H1 (cell line): ENCODE measurements around the gene CHEK2. TPM values are rescaled to one million over a fixed set of nuclear protein-coding genes. Genes with fewer than 3 reads are reported as not detected.

Source experiments
- CTCF ChIA-PET: fragments of 300-600 bp; sonication (Branson Sonifier 250); formaldehyde crosslinking; loops from one replicate; lab custom pipeline; 2021; ENCODE audit not compliant: partially characterized antibody; lab: Charles Lee
- POLR2A ChIA-PET: fragments of 300-600 bp; sonication (Branson Sonifier 250); formaldehyde crosslinking; loops from one replicate; lab custom pipeline; 2021; ENCODE audit warnings: inconsistent platforms; ENCODE audit not compliant: partially characterized antibody; lab: Charles Lee
- DNase-seq, 2 experiments: peaks; one replicate each; pipeline versions ENCODE4 v3.0.0 to v3.0.0-alpha.2; 2010 to 2022; ENCODE audit warnings: low spot score in 2 of 2, low read depth in 1 of 2, mixed read lengths in 1 of 2
- FAIRE-seq: peaks from 2 replicates; lab custom pipeline; 2011; peaks lifted over from hg19 to GRCh38; lab: Jason Lieb, UNC
- H2AFZ ChIP-seq: 2 replicates; pipeline ENCODE4 v1.8.1; 2012; ENCODE audit warnings: low read length, inconsistent platforms
- H2AK5ac ChIP-seq: 2 replicates; pipeline ENCODE4 v1.6.1; 2013; ENCODE audit warnings: low read depth, low read length
- H2BK120ac ChIP-seq: replicated peaks from 2 replicates; pipeline ENCODE3; 2013; ENCODE audit warnings: low read depth, low read length, inconsistent platforms
- H2BK12ac ChIP-seq: 2 replicates; pipeline ENCODE4 v1.6.1; 2013; ENCODE audit warnings: low read depth, low read length
- H2BK15ac ChIP-seq: 2 replicates; pipeline ENCODE4 v1.6.1; 2013; ENCODE audit warnings: low read length
- H2BK20ac ChIP-seq: 2 replicates; pipeline ENCODE4 v1.6.1; 2013; ENCODE audit warnings: low read length
- H2BK5ac ChIP-seq: 2 replicates; pipeline ENCODE4 v1.6.1; 2013; ENCODE audit warnings: low read depth, low read length
- H3K14ac ChIP-seq: 2 replicates; pipeline ENCODE4 v1.6.1; 2013; ENCODE audit warnings: inconsistent platforms; ENCODE audit not compliant: insufficient read length
- H3K18ac ChIP-seq: 2 replicates; pipeline ENCODE4 v1.6.1; 2013; ENCODE audit warnings: low read length; ENCODE audit errors: extremely low read depth
- H3K23ac ChIP-seq: 2 replicates; pipeline ENCODE4 v1.6.1; 2013; ENCODE audit warnings: inconsistent platforms; ENCODE audit not compliant: insufficient read length
- H3K23me2 ChIP-seq: 2 replicates; pipeline ENCODE4 v1.6.1; 2013; ENCODE audit warnings: low read depth, low read length
- H3K27ac ChIP-seq: 2 replicates; pipeline ENCODE4 v1.6.1; 2011; ENCODE audit warnings: low read depth, low read length, inconsistent platforms
- H3K27me3 ChIP-seq, 4 experiments: replicated peaks in 1 of 4; 1 replicate in 1 of 4; 2 replicates in 3 of 4; pipeline versions ENCODE4 v1.6.1 to v1.8.1; 2011 to 2013; ENCODE audit warnings: low read length in 3 of 4, mild to moderate bottlenecking in 3 of 4, inconsistent platforms in 2 of 4, mixed read lengths in 2 of 4, moderate library complexity in 1 of 4; ENCODE audit not compliant: control insufficient read depth in 3 of 4, insufficient read depth in 3 of 4; ENCODE audit errors: extremely low read depth in 1 of 4
- H3K36me3 ChIP-seq, 4 experiments: 2 replicates each; pipeline versions ENCODE4 v1.6.1 to v1.8.1; 2011 to 2013; ENCODE audit warnings: mild to moderate bottlenecking in 4 of 4, low read length in 3 of 4, moderate library complexity in 2 of 4, control low read depth in 1 of 4, inconsistent platforms in 1 of 4; ENCODE audit not compliant: insufficient read depth in 4 of 4, control insufficient read depth in 2 of 4
- H3K4ac ChIP-seq: replicated peaks from 2 replicates; pipeline ENCODE3; 2013; ENCODE audit warnings: low read length, low read depth, mixed read lengths, inconsistent platforms; ENCODE audit not compliant: insufficient read length
- H3K4me1 ChIP-seq, 4 experiments: replicated peaks in 1 of 4; 1 replicate in 1 of 4; 2 replicates in 3 of 4; pipeline versions ENCODE4 v1.6.1 to v1.8.1; 2011 to 2013; ENCODE audit warnings: low read length in 3 of 4, inconsistent platforms in 2 of 4, mixed read lengths in 1 of 4; ENCODE audit not compliant: insufficient read depth in 4 of 4, control insufficient read depth in 3 of 4
- H3K4me2 ChIP-seq, 2 experiments: 2 replicates each; pipeline versions ENCODE4 v1.6.1 to v1.8.1; 2011 to 2013; ENCODE audit warnings: low read depth in 2 of 2, low read length in 2 of 2, control low read depth in 1 of 2, inconsistent platforms in 1 of 2, mild to moderate bottlenecking in 1 of 2; ENCODE audit not compliant: insufficient read depth in 1 of 2
- H3K4me3 ChIP-seq, 4 experiments: fragments of 200-600, 300-600 bp in 1 of 4; sonication (generic), shearing (Covaris generic), sonication (Bioruptor Twin) in 1 of 4; 2 replicates each; pipeline versions ENCODE4 v1.5.1 to v1.8.1; 2011 to 2016; ENCODE audit warnings: low read length in 4 of 4, low read depth in 3 of 4, control low read depth in 2 of 4, inconsistent platforms in 2 of 4, mild to moderate bottlenecking in 2 of 4, mixed read lengths in 1 of 4, moderate library complexity in 1 of 4; ENCODE audit not compliant: insufficient read depth in 2 of 4; ENCODE audit errors: extremely low read depth in 1 of 4
- H3K56ac ChIP-seq: replicated peaks from 2 replicates; pipeline ENCODE3; 2013; ENCODE audit warnings: low read depth, mild to moderate bottlenecking, mixed read lengths, low read length, inconsistent platforms; ENCODE audit not compliant: insufficient read length
- H3K79me1 ChIP-seq: 2 replicates; pipeline ENCODE4 v1.6.1; 2013; ENCODE audit warnings: low read depth, low read length, control low read depth
- H3K79me2 ChIP-seq, 2 experiments: 2 replicates each; pipeline versions ENCODE4 v1.6.1 to v1.8.1; 2012 to 2013; ENCODE audit warnings: low read length in 2 of 2, mild to moderate bottlenecking in 2 of 2, inconsistent platforms in 1 of 2; ENCODE audit not compliant: insufficient read depth in 2 of 2, control insufficient read depth in 1 of 2
- H3K9ac ChIP-seq, 4 experiments: replicated peaks in 1 of 4; 1 replicate in 1 of 4; 2 replicates in 3 of 4; pipeline versions ENCODE4 v1.6.1 to v1.8.1; 2011 to 2013; ENCODE audit warnings: low read depth in 3 of 4, low read length in 3 of 4, control low read depth in 2 of 4, mild to moderate bottlenecking in 2 of 4, moderate library complexity in 2 of 4, inconsistent platforms in 1 of 4; ENCODE audit errors: extremely low read depth in 1 of 4
- H3K9me3 ChIP-seq, 2 experiments: 2 replicates each; pipeline versions ENCODE4 v1.6.1 to v1.8.1; 2012 to 2013; ENCODE audit warnings: mild to moderate bottlenecking in 2 of 2, moderate library complexity in 2 of 2, control low read depth in 1 of 2, inconsistent platforms in 1 of 2, low read depth in 1 of 2, low read length in 1 of 2, mixed read lengths in 1 of 2; ENCODE audit not compliant: insufficient read depth in 2 of 2
- H4K20me1 ChIP-seq, 2 experiments: replicated peaks in 1 of 2; 2 replicates each; pipeline versions ENCODE3 to v1.8.1; 2011 to 2013; ENCODE audit warnings: inconsistent platforms in 2 of 2, low read length in 2 of 2, mild to moderate bottlenecking in 1 of 2; ENCODE audit not compliant: insufficient read depth in 2 of 2, control insufficient read depth in 1 of 2
- H4K5ac ChIP-seq: 2 replicates; pipeline ENCODE4 v1.6.1; 2013; ENCODE audit warnings: low read length, low read depth, mixed read lengths, inconsistent platforms; ENCODE audit not compliant: insufficient read length
- H4K8ac ChIP-seq: 2 replicates; pipeline ENCODE4 v1.8.0; 2013; ENCODE audit warnings: mild to moderate bottlenecking, moderate library complexity, low read length, inconsistent platforms; ENCODE audit not compliant: insufficient read depth; ENCODE audit errors: extremely low read depth
- H4K91ac ChIP-seq: replicated peaks from 2 replicates; pipeline ENCODE3; 2013; ENCODE audit warnings: low read length, mixed read lengths, inconsistent platforms; ENCODE audit not compliant: insufficient read length
- EGR1 ChIP-seq: IDR thresholded peaks from 2 replicates; pipeline ENCODE4 v1.6.1; 2011; ENCODE audit warnings: low read depth, low read length, borderline replicate concordance
- FOSL1 ChIP-seq: IDR thresholded peaks from 2 replicates; pipeline ENCODE4 v1.6.1; 2011; ENCODE audit warnings: mild to moderate bottlenecking, low read depth, low read length, moderate library complexity; ENCODE audit not compliant: insufficient read depth
- WGBS, 2 experiments: shearing (Covaris generic) in 1 of 2; methylation state at CpG; one replicate each; pipeline versions ENCODE4 v1.1.6 to v1.1.7; 2013 to 2015; ENCODE audit warnings: low lambda C conversion rate in 2 of 2, mixed read lengths in 2 of 2, inconsistent platforms in 1 of 2, low coverage in 1 of 2, missing lambda C conversion rate in 1 of 2; ENCODE audit not compliant: insufficient replicate concordance in 2 of 2, insufficient coverage in 1 of 2, insufficient read length in 1 of 2; ENCODE audit errors: extremely low coverage in 1 of 2, missing lambda C conversion rate in 1 of 2; 5-methylcytosine and 5-hydroxymethylcytosine counted together
- polyA plus RNA-seq, 7 experiments: library from polyadenylated mRNA; depleted of rRNA in 3 of 7; stranded (reverse) in 5 of 7; unstranded in 2 of 7; fragments of >200 nt in 5 of 7; fragments of 200-250 nt in 2 of 7; gene quantifications; 1 replicate in 5 of 7; 2 replicates in 1 of 7; 4 replicates in 1 of 7; pipeline versions ENCODE4 v1.2.1 to v1.2.3, GENCODE V29; 2011 to 2013; ENCODE audit warnings: missing spikeins in 2 of 7, mixed read lengths in 2 of 7
- total RNA-seq: library from RNA; stranded (reverse); fragmentation: NEBNext Ultra II Directional; extraction: Animal tissue kit (Norgen Biotek cat#: 25700); gene quantifications from 2 replicates; pipeline ENCODE4 v1.2.1, GENCODE V29; 2021
- TF ChIP-seq, protein P1 (sequence below): IDR thresholded peaks from 2 replicates; pipeline ENCODE4 v1.6.1; 2012; ENCODE audit warnings: inconsistent platforms

The CHEK2 gene
- total and polyA plus RNA-seq, 2 of the 8 experiments (the other 6 are each of a cell fraction or from before 2014, with no cell fraction given) = 74.9 to 89.5 TPM

DNA sequence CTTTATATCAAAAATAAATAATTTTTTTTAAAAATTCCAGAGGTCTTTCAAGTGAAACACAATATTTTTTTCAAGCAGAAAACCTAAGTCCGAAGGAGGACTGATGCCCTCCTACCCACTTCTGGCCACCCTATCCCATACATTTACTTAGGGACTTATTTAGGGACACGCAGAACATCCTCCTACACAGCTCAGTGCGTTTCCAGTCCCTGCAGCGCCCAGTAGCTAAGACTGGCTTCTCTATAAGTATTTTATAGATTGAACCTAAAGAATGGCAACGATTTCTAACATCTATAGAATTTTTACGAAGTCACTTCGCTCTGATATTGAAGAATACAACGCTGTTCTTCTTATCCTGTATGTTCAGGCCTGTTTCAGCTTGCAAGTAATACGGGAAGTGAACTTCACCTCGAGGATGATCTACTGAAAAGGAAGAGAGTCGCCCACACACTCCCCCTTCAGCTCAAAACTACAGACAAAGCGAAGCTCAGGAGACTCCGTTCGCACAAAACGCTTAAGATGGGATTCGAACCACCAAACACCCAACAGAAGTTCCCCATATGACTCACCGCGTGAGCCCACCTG is 328 bp downstream of the CHEK2 start:
- DNase-seq (no peak), FAIRE-seq (no peak)
- H2AK5ac ChIP-seq = no peak overlapping the region
- H3K79me2 ChIP-seq = peaks cover 0 to 63% of the 10 kb centered on the region in 2 experiments; a peak in 3 of 4 replicates
- H3K4me2 ChIP-seq = peak overlapping the region; percentile 74 to 83
- H3K4me3 ChIP-seq = peak overlapping the region; percentile 91 to 98 (median 92)
- no peaks in the 10 kb centered on the region for H3K27me3 ChIP-seq
- peak overlapping the region; percentile 47 for H2AFZ ChIP-seq
- WGBS, 2 experiments = 13% methylated on average over 18 of the region's 18 CpGs; no CpG with 5 or more reads in 1 of the 2 experiments
- peak overlapping the region in 3 of 4 experiments; percentile 21 to 81 (median 62); a peak in 6 of 7 replicates for H3K9ac ChIP-seq
- no peak overlapping the region for H3K14ac ChIP-seq
- H2BK15ac ChIP-seq = no peak overlapping the region
- peak overlapping the region; percentile 69 for H4K5ac ChIP-seq
- H4K20me1 ChIP-seq = peaks cover 0 to 9% of the 10 kb centered on the region in 2 experiments
- peak overlapping the region; percentile 63 for H3K4ac ChIP-seq
- H3K36me3 ChIP-seq = peaks cover 11 to 26% (median 15%) of the 10 kb centered on the region in 4 experiments
- no peak overlapping the region for H3K23ac ChIP-seq
- peaks cover 4% of the 10 kb centered on the region; the same call in 1 of the 2 replicates for H3K23me2 ChIP-seq
- H2BK5ac ChIP-seq = no peak overlapping the region
- no peak overlapping the region for H2BK12ac ChIP-seq
- peak overlapping the region; percentile 65 for H3K56ac ChIP-seq
- ChIA-PET CTCF (interaction anchor here (0.6 to 1.5 kb wide), 4 partner anchors 33 to 444 kb away, joined by 3 to 6 read pairs (median 4); no protein-coding TSS in a partner anchor), POLR2A (interaction anchor here (0.7 to 3.7 kb wide), 10 partner anchors 8 to 331 kb away, joined by 3 to 15 read pairs (median 3); no protein-coding TSS in a partner anchor)
- no peak overlapping the region for H4K91ac ChIP-seq
- H3K27ac ChIP-seq = peak overlapping the region; percentile 50; the same call in 1 of the 2 replicates
- H3K18ac ChIP-seq = no peak overlapping the region
- H4K8ac ChIP-seq = peak overlapping the region; percentile 30
- no peaks in the 10 kb centered on the region for H3K9me3 ChIP-seq
- H3K79me1 ChIP-seq = peaks cover 6% of the 10 kb centered on the region
- no peak overlapping the region for H2BK20ac ChIP-seq
- peaks cover 5 to 11% (median 7%) of the 10 kb centered on the region in 4 experiments; a peak in 6 of 7 replicates for H3K4me1 ChIP-seq
- H2BK120ac ChIP-seq = no peak overlapping the region
- TF ChIP-seq FOSL1 = no peak
- TF ChIP-seq, protein P1, sequence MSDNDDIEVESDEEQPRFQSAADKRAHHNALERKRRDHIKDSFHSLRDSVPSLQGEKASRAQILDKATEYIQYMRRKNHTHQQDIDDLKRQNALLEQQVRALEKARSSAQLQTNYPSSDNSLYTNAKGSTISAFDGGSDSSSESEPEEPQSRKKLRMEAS = 0 out of 2 replicates have a peak, but pooled peaks have one; percentile 94
- TF ChIP-seq EGR1 = no peak
